H1 (cell line): Measurements from ENCODE around the gene CHST9. TPM values are rescaled to one million over a fixed set of nuclear protein-coding genes. Genes with fewer than 3 reads are reported as not detected.

Source experiments
- CTCF ChIA-PET: fragments of 300-600 bp; sonication (Branson Sonifier 250); formaldehyde crosslinking; loops from one replicate; lab custom pipeline; 2021; ENCODE audit not compliant: partially characterized antibody; lab: Charles Lee
- POLR2A ChIA-PET: fragments of 300-600 bp; sonication (Branson Sonifier 250); formaldehyde crosslinking; loops from one replicate; lab custom pipeline; 2021; ENCODE audit warnings: inconsistent platforms; ENCODE audit not compliant: partially characterized antibody; lab: Charles Lee
- DNase-seq, 2 experiments: peaks; one replicate each; pipeline versions ENCODE4 v3.0.0 to v3.0.0-alpha.2; 2010 to 2022; ENCODE audit warnings: low spot score in 2 of 2, low read depth in 1 of 2, mixed read lengths in 1 of 2
- FAIRE-seq: peaks from 2 replicates; lab custom pipeline; 2011; peaks lifted over from hg19 to GRCh38; lab: Jason Lieb, UNC
- H2AFZ ChIP-seq: 2 replicates; pipeline ENCODE4 v1.8.1; 2012; ENCODE audit warnings: low read length, inconsistent platforms
- H2AK5ac ChIP-seq: 2 replicates; pipeline ENCODE4 v1.6.1; 2013; ENCODE audit warnings: low read depth, low read length
- H2BK120ac ChIP-seq: replicated peaks from 2 replicates; pipeline ENCODE3; 2013; ENCODE audit warnings: low read depth, low read length, inconsistent platforms
- H2BK12ac ChIP-seq: 2 replicates; pipeline ENCODE4 v1.6.1; 2013; ENCODE audit warnings: low read depth, low read length
- H2BK15ac ChIP-seq: 2 replicates; pipeline ENCODE4 v1.6.1; 2013; ENCODE audit warnings: low read length
- H2BK20ac ChIP-seq: 2 replicates; pipeline ENCODE4 v1.6.1; 2013; ENCODE audit warnings: low read length
- H2BK5ac ChIP-seq: 2 replicates; pipeline ENCODE4 v1.6.1; 2013; ENCODE audit warnings: low read depth, low read length
- H3K14ac ChIP-seq: 2 replicates; pipeline ENCODE4 v1.6.1; 2013; ENCODE audit warnings: inconsistent platforms; ENCODE audit not compliant: insufficient read length
- H3K18ac ChIP-seq: 2 replicates; pipeline ENCODE4 v1.6.1; 2013; ENCODE audit warnings: low read length; ENCODE audit errors: extremely low read depth
- H3K23ac ChIP-seq: 2 replicates; pipeline ENCODE4 v1.6.1; 2013; ENCODE audit warnings: inconsistent platforms; ENCODE audit not compliant: insufficient read length
- H3K23me2 ChIP-seq: 2 replicates; pipeline ENCODE4 v1.6.1; 2013; ENCODE audit warnings: low read depth, low read length
- H3K27ac ChIP-seq: 2 replicates; pipeline ENCODE4 v1.6.1; 2011; ENCODE audit warnings: low read depth, low read length, inconsistent platforms
- H3K27me3 ChIP-seq, 4 experiments: replicated peaks in 1 of 4; 1 replicate in 1 of 4; 2 replicates in 3 of 4; pipeline versions ENCODE4 v1.6.1 to v1.8.1; 2011 to 2013; ENCODE audit warnings: low read length in 3 of 4, mild to moderate bottlenecking in 3 of 4, inconsistent platforms in 2 of 4, mixed read lengths in 2 of 4, moderate library complexity in 1 of 4; ENCODE audit not compliant: control insufficient read depth in 3 of 4, insufficient read depth in 3 of 4; ENCODE audit errors: extremely low read depth in 1 of 4
- H3K36me3 ChIP-seq, 4 experiments: 2 replicates each; pipeline versions ENCODE4 v1.6.1 to v1.8.1; 2011 to 2013; ENCODE audit warnings: mild to moderate bottlenecking in 4 of 4, low read length in 3 of 4, moderate library complexity in 2 of 4, control low read depth in 1 of 4, inconsistent platforms in 1 of 4; ENCODE audit not compliant: insufficient read depth in 4 of 4, control insufficient read depth in 2 of 4
- H3K4ac ChIP-seq: replicated peaks from 2 replicates; pipeline ENCODE3; 2013; ENCODE audit warnings: low read length, low read depth, mixed read lengths, inconsistent platforms; ENCODE audit not compliant: insufficient read length
- H3K4me1 ChIP-seq, 4 experiments: replicated peaks in 1 of 4; 1 replicate in 1 of 4; 2 replicates in 3 of 4; pipeline versions ENCODE4 v1.6.1 to v1.8.1; 2011 to 2013; ENCODE audit warnings: low read length in 3 of 4, inconsistent platforms in 2 of 4, mixed read lengths in 1 of 4; ENCODE audit not compliant: insufficient read depth in 4 of 4, control insufficient read depth in 3 of 4
- H3K4me2 ChIP-seq, 2 experiments: 2 replicates each; pipeline versions ENCODE4 v1.6.1 to v1.8.1; 2011 to 2013; ENCODE audit warnings: low read depth in 2 of 2, low read length in 2 of 2, control low read depth in 1 of 2, inconsistent platforms in 1 of 2, mild to moderate bottlenecking in 1 of 2; ENCODE audit not compliant: insufficient read depth in 1 of 2
- H3K4me3 ChIP-seq, 4 experiments: fragments of 200-600, 300-600 bp in 1 of 4; sonication (generic), shearing (Covaris generic), sonication (Bioruptor Twin) in 1 of 4; 2 replicates each; pipeline versions ENCODE4 v1.5.1 to v1.8.1; 2011 to 2016; ENCODE audit warnings: low read length in 4 of 4, low read depth in 3 of 4, control low read depth in 2 of 4, inconsistent platforms in 2 of 4, mild to moderate bottlenecking in 2 of 4, mixed read lengths in 1 of 4, moderate library complexity in 1 of 4; ENCODE audit not compliant: insufficient read depth in 2 of 4; ENCODE audit errors: extremely low read depth in 1 of 4
- H3K56ac ChIP-seq: replicated peaks from 2 replicates; pipeline ENCODE3; 2013; ENCODE audit warnings: low read depth, mild to moderate bottlenecking, mixed read lengths, low read length, inconsistent platforms; ENCODE audit not compliant: insufficient read length
- H3K79me1 ChIP-seq: 2 replicates; pipeline ENCODE4 v1.6.1; 2013; ENCODE audit warnings: low read depth, low read length, control low read depth
- H3K79me2 ChIP-seq, 2 experiments: 2 replicates each; pipeline versions ENCODE4 v1.6.1 to v1.8.1; 2012 to 2013; ENCODE audit warnings: low read length in 2 of 2, mild to moderate bottlenecking in 2 of 2, inconsistent platforms in 1 of 2; ENCODE audit not compliant: insufficient read depth in 2 of 2, control insufficient read depth in 1 of 2
- H3K9ac ChIP-seq, 4 experiments: replicated peaks in 1 of 4; 1 replicate in 1 of 4; 2 replicates in 3 of 4; pipeline versions ENCODE4 v1.6.1 to v1.8.1; 2011 to 2013; ENCODE audit warnings: low read depth in 3 of 4, low read length in 3 of 4, control low read depth in 2 of 4, mild to moderate bottlenecking in 2 of 4, moderate library complexity in 2 of 4, inconsistent platforms in 1 of 4; ENCODE audit errors: extremely low read depth in 1 of 4
- H3K9me3 ChIP-seq, 2 experiments: 2 replicates each; pipeline versions ENCODE4 v1.6.1 to v1.8.1; 2012 to 2013; ENCODE audit warnings: mild to moderate bottlenecking in 2 of 2, moderate library complexity in 2 of 2, control low read depth in 1 of 2, inconsistent platforms in 1 of 2, low read depth in 1 of 2, low read length in 1 of 2, mixed read lengths in 1 of 2; ENCODE audit not compliant: insufficient read depth in 2 of 2
- H4K20me1 ChIP-seq, 2 experiments: replicated peaks in 1 of 2; 2 replicates each; pipeline versions ENCODE3 to v1.8.1; 2011 to 2013; ENCODE audit warnings: inconsistent platforms in 2 of 2, low read length in 2 of 2, mild to moderate bottlenecking in 1 of 2; ENCODE audit not compliant: insufficient read depth in 2 of 2, control insufficient read depth in 1 of 2
- H4K5ac ChIP-seq: 2 replicates; pipeline ENCODE4 v1.6.1; 2013; ENCODE audit warnings: low read length, low read depth, mixed read lengths, inconsistent platforms; ENCODE audit not compliant: insufficient read length
- H4K8ac ChIP-seq: 2 replicates; pipeline ENCODE4 v1.8.0; 2013; ENCODE audit warnings: mild to moderate bottlenecking, moderate library complexity, low read length, inconsistent platforms; ENCODE audit not compliant: insufficient read depth; ENCODE audit errors: extremely low read depth
- H4K91ac ChIP-seq: replicated peaks from 2 replicates; pipeline ENCODE3; 2013; ENCODE audit warnings: low read length, mixed read lengths, inconsistent platforms; ENCODE audit not compliant: insufficient read length
- ASH2L ChIP-seq: fragments of 200-600, 300-600 bp; sonication (generic); IDR thresholded peaks from one replicate; pipeline ENCODE4 v1.7.1; 2017; ENCODE audit warnings: low read length
- CEBPB ChIP-seq: IDR thresholded peaks from 2 replicates; pipeline ENCODE4 v1.6.1; 2012; ENCODE audit warnings: low read depth, low read length
- GABPA ChIP-seq: IDR thresholded peaks from 2 replicates; pipeline ENCODE4 v1.6.1; 2011; ENCODE audit warnings: mild to moderate bottlenecking, low read length, moderate library complexity, borderline replicate concordance; ENCODE audit not compliant: insufficient read depth
- MAFK ChIP-seq: IDR thresholded peaks from 2 replicates; pipeline ENCODE4 v1.6.1; 2012; ENCODE audit warnings: low read depth, mild to moderate bottlenecking, improper control_type of control experiment, low read length
- POLR2AphosphoS5 ChIP-seq: IDR thresholded peaks from 2 replicates; pipeline ENCODE4 v1.6.1; 2011; ENCODE audit warnings: low read depth, low read length
- POU5F1 ChIP-seq: IDR thresholded peaks from 2 replicates; pipeline ENCODE4 v1.6.1; 2011; ENCODE audit warnings: low read depth, mild to moderate bottlenecking, low read length, moderate library complexity
- SIRT6 ChIP-seq: IDR thresholded peaks from one replicate; pipeline ENCODE4 v1.7.1; 2012; ENCODE audit warnings: low read length, inconsistent platforms
- SP2 ChIP-seq: IDR thresholded peaks from 2 replicates; pipeline ENCODE4 v1.6.1; 2012; ENCODE audit warnings: mild to moderate bottlenecking, low read length, inconsistent platforms
- ZNF274 ChIP-seq: IDR thresholded peaks from 2 replicates; pipeline ENCODE4 v1.7.0; 2012; ENCODE audit warnings: low read length, borderline replicate concordance; ENCODE audit errors: extremely low read depth
- WGBS, 2 experiments: shearing (Covaris generic) in 1 of 2; methylation state at CpG; one replicate each; pipeline versions ENCODE4 v1.1.6 to v1.1.7; 2013 to 2015; ENCODE audit warnings: low lambda C conversion rate in 2 of 2, mixed read lengths in 2 of 2, inconsistent platforms in 1 of 2, low coverage in 1 of 2, missing lambda C conversion rate in 1 of 2; ENCODE audit not compliant: insufficient replicate concordance in 2 of 2, insufficient coverage in 1 of 2, insufficient read length in 1 of 2; ENCODE audit errors: extremely low coverage in 1 of 2, missing lambda C conversion rate in 1 of 2; 5-methylcytosine and 5-hydroxymethylcytosine counted together
- polyA plus RNA-seq, 7 experiments: library from polyadenylated mRNA; depleted of rRNA in 3 of 7; stranded (reverse) in 5 of 7; unstranded in 2 of 7; fragments of >200 nt in 5 of 7; fragments of 200-250 nt in 2 of 7; gene quantifications; 1 replicate in 5 of 7; 2 replicates in 1 of 7; 4 replicates in 1 of 7; pipeline versions ENCODE4 v1.2.1 to v1.2.3, GENCODE V29; 2011 to 2013; ENCODE audit warnings: missing spikeins in 2 of 7, mixed read lengths in 2 of 7
- total RNA-seq: library from RNA; stranded (reverse); fragmentation: NEBNext Ultra II Directional; extraction: Animal tissue kit (Norgen Biotek cat#: 25700); gene quantifications from 2 replicates; pipeline ENCODE4 v1.2.1, GENCODE V29; 2021
- TF ChIP-seq, protein P1 (sequence below): IDR thresholded peaks from 2 replicates; pipeline ENCODE4 v1.6.1; 2012; ENCODE audit warnings: inconsistent platforms
- TF ChIP-seq, protein P2 (sequence below): IDR thresholded peaks from 2 replicates; pipeline ENCODE4 v1.6.1; 2012; ENCODE audit warnings: low read length, inconsistent platforms

The CHST9 gene
- total and polyA plus RNA-seq, 2 of the 8 experiments (the other 6 are each of a cell fraction or from before 2014, with no cell fraction given): 3.2 to 24.3 TPM

DNA sequence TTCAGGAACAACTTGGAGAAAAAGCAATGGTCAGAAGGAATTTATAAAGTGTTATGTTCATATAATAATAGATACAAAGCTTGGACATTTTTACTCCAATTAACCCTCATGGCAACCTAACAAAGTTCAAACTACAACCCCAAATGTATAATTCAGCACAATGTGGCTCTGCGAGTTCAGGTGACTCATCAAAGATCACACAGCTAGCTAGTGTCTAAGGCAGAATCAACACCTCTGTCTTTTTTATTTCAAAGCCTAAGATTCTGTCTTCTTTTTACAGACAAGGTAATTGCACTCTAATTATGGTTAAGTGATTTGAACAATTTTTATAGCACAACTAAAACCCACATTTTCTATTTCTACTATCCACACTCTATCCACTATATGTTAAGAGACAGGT lies 90.5 kb downstream of the CHST9 start:
- Histone ChIP-seq H4K8ac (no peak overlapping the region), H3K14ac (no peak overlapping the region), H3K27me3 (no peaks in the 10 kb centered on the region), H4K5ac (no peak overlapping the region), H3K36me3 (peaks cover 0 to 4% (median 0%) of the 10 kb centered on the region in 4 experiments; a peak in 1 of 8 replicates), H2AFZ (no peak overlapping the region), H2BK12ac (no peak overlapping the region), H2BK15ac (no peak overlapping the region), H2BK120ac (no peak overlapping the region), H3K4me1 (no peaks in the 10 kb centered on the region), H3K18ac (no peak overlapping the region), H2BK5ac (no peak overlapping the region), H4K20me1 (no peaks in the 10 kb centered on the region), H3K23me2 (no peaks in the 10 kb centered on the region), H3K4me3 (no peak overlapping the region), H3K9ac (no peak overlapping the region), H2AK5ac (no peak overlapping the region), H3K56ac (no peak overlapping the region), H3K79me2 (no peaks in the 10 kb centered on the region), H3K27ac (no peak overlapping the region), H4K91ac (no peak overlapping the region), H3K23ac (no peak overlapping the region), H3K4ac (no peak overlapping the region), H3K4me2 (no peak overlapping the region), H2BK20ac (no peak overlapping the region), H3K9me3 (peaks cover 0 to 8% of the 10 kb centered on the region in 2 experiments; a peak in 2 of 4 replicates), H3K79me1 (no peaks in the 10 kb centered on the region)
- TF ChIP-seq SIRT6 (no peak), SP2 (no peak), CEBPB (no peak), POU5F1 (no peak), POLR2AphosphoS5 (no peak), MAFK (no peak), ASH2L (no peak), GABPA (no peak), ZNF274 (no peak)
- TF ChIP-seq, protein P1, sequence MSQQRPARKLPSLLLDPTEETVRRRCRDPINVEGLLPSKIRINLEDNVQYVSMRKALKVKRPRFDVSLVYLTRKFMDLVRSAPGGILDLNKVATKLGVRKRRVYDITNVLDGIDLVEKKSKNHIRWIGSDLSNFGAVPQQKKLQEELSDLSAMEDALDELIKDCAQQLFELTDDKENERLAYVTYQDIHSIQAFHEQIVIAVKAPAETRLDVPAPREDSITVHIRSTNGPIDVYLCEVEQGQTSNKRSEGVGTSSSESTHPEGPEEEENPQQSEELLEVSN: no peak
- TF ChIP-seq, protein P2, sequence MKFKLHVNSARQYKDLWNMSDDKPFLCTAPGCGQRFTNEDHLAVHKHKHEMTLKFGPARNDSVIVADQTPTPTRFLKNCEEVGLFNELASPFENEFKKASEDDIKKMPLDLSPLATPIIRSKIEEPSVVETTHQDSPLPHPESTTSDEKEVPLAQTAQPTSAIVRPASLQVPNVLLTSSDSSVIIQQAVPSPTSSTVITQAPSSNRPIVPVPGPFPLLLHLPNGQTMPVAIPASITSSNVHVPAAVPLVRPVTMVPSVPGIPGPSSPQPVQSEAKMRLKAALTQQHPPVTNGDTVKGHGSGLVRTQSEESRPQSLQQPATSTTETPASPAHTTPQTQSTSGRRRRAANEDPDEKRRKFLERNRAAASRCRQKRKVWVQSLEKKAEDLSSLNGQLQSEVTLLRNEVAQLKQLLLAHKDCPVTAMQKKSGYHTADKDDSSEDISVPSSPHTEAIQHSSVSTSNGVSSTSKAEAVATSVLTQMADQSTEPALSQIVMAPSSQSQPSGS: no peak
- ChIA-PET POLR2A (no interaction called here), CTCF (no interaction called here)
- 87% methylated on average over 1 of the region's 1 CpG; no CpG with 5 or more reads in 1 of the 2 experiments for WGBS, 2 experiments
- FAIRE-seq (no peak), DNase-seq (no peak)
